Stomach smooth muscle (tissue), 2 donors: Measurements from ENCODE around the gene DCLK1.

Source experiments
- H3K27ac ChIP-seq: one replicate; pipeline ENCODE4 v1.7.0; 2013; ENCODE audit warnings: mild to moderate bottlenecking, low read length, inconsistent platforms
- H3K27me3 ChIP-seq, 2 donors: one replicate each; pipeline ENCODE4 v1.7.0; 2013; ENCODE audit warnings: low read length in 2 of 2; ENCODE audit not compliant: insufficient read depth in 2 of 2, control insufficient read depth in 1 of 2
- H3K36me3 ChIP-seq, 2 donors: one replicate each; pipeline ENCODE4 v1.7.0; 2013; ENCODE audit warnings: low read length in 2 of 2; ENCODE audit not compliant: control insufficient read depth in 2 of 2, insufficient read depth in 2 of 2
- H3K4me1 ChIP-seq: one replicate; pipeline ENCODE4 v1.7.0; 2013; ENCODE audit warnings: low read length; ENCODE audit not compliant: control insufficient read depth, insufficient read depth
- H3K4me3 ChIP-seq, 2 donors: one replicate each; pipeline ENCODE4 v1.7.0; 2013; ENCODE audit warnings: low read length in 2 of 2
- H3K9ac ChIP-seq, 2 donors: one replicate each; pipeline ENCODE4 v1.7.0; 2013; ENCODE audit warnings: low read length in 2 of 2, mild to moderate bottlenecking in 1 of 2
- H3K9me3 ChIP-seq, 2 donors: one replicate each; pipeline ENCODE4 v1.7.0; 2013; ENCODE audit warnings: low read length in 2 of 2; ENCODE audit not compliant: control insufficient read depth in 2 of 2
- donor health status: healthy.
- donor health status: Pancreatic carcinoma.

The DCLK1 gene

GRCh38 chr13:35814605-35815011 lies 316.6 kb downstream of the DCLK1 start:
- H3K27ac ChIP-seq = no peak overlapping the region
- H3K4me3 ChIP-seq = no peak overlapping the region

GRCh38 chr13:35812736-35813135 lies 318.4 kb downstream of the DCLK1 start:
- Histone ChIP-seq H3K27ac (peak overlapping the region; percentile 20), H3K9ac (no peak overlapping the region), H3K36me3 (no peaks in the 10 kb centered on the region), H3K9me3 (no peaks in the 10 kb centered on the region), H3K4me1 (peaks cover 3% of the 10 kb centered on the region), H3K27me3 (no peaks in the 10 kb centered on the region), H3K4me3 (no peak overlapping the region)

More at GRCh38 chr13:35814605-35815011, 316.6 kb downstream of the DCLK1 start:
- H3K27me3 ChIP-seq = no peaks in the 10 kb centered on the region
- no peaks in the 10 kb centered on the region for H3K36me3 ChIP-seq
- no peaks in the 10 kb centered on the region for H3K9me3 ChIP-seq
- peaks cover 12% of the 10 kb centered on the region for H3K4me1 ChIP-seq
- H3K9ac ChIP-seq = no peak overlapping the region

GRCh38 chr13:35810321-35810720 lies 320.9 kb downstream of the DCLK1 start:
- Histone ChIP-seq H3K27me3 (no peaks in the 10 kb centered on the region), H3K4me3 (no peak overlapping the region), H3K9ac (no peak overlapping the region), H3K27ac (no peak overlapping the region), H3K4me1 (peaks cover 3% of the 10 kb centered on the region), H3K9me3 (no peaks in the 10 kb centered on the region), H3K36me3 (no peaks in the 10 kb centered on the region)

DNA sequence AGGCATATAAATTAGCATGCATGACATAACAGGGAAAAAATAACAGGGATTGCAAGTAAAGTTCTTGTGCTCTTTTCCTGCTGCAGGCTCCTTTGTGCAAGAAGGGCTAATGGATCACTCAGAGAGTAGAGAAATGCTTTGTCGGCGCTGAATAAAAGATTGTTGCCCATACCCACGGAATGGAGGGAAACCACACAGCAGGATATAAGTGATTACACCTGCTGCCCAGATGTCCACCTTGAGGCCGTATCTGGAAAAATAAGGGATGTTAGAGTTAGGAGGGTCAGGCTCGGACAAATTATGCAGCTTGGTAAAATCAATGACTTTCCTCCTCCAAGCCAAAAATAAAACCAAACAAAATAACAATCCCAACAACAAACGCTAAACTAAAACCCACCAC lies 322.3 kb downstream of the DCLK1 start:
- Histone ChIP-seq H3K4me3 (no peak overlapping the region), H3K4me1 (peaks cover 3% of the 10 kb centered on the region), H3K36me3 (no peaks in the 10 kb centered on the region), H3K27ac (no peak overlapping the region), H3K9me3 (no peaks in the 10 kb centered on the region), H3K27me3 (no peaks in the 10 kb centered on the region), H3K9ac (no peak overlapping the region)

DNA sequence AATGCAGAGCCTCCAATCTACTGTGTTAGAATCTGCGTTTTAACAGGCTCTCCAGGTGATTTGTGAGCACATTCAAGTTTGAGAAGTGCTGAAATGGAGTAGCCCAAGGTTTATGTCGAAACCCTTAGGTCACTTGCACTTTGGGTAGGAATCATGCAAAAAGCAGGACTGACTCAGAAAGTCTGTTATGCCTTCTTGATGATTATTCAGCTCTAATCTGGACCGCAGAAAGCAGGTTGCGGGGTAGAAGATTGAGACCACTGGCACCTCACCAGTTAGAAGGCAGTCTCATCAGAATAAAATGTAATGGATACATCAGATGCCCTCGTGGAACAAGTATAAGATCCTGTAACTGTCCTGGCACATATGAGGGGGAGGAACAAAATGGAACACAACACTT lies 326.3 kb downstream of the DCLK1 start:
- H3K9ac ChIP-seq = no peak overlapping the region
- no peak overlapping the region for H3K27ac ChIP-seq
- no peak overlapping the region for H3K4me3 ChIP-seq
- peaks cover 3% of the 10 kb centered on the region for H3K4me1 ChIP-seq
- no peaks in the 10 kb centered on the region for H3K36me3 ChIP-seq
- H3K27me3 ChIP-seq = no peaks in the 10 kb centered on the region
- H3K9me3 ChIP-seq = no peaks in the 10 kb centered on the region

DNA sequence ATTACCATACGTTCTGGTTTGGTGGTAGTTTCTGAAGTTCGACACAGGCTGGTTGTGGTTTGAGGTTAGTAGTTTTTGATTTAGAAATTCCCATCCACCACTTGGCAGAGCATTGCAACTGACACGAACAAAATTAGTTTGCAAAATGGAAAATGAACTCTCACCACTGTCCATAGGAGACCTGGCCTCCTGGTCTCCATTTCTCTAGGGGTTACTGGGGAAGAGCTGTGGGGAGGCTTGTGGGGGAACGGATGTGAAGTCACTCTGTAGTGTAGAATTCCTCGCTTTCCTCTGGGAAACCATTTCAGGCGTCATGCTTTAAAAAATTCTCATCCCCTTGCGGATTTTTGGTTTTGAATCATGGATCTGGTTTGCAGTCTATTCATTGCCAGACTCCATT lies 333.2 kb downstream of the DCLK1 start:
- peaks cover 16% of the 10 kb centered on the region for H3K4me1 ChIP-seq
- H3K9ac ChIP-seq = no peak overlapping the region
- no peaks in the 10 kb centered on the region for H3K27me3 ChIP-seq
- H3K27ac ChIP-seq = no peak overlapping the region
- H3K9me3 ChIP-seq = no peaks in the 10 kb centered on the region
- no peak overlapping the region for H3K4me3 ChIP-seq
- no peaks in the 10 kb centered on the region for H3K36me3 ChIP-seq

DNA sequence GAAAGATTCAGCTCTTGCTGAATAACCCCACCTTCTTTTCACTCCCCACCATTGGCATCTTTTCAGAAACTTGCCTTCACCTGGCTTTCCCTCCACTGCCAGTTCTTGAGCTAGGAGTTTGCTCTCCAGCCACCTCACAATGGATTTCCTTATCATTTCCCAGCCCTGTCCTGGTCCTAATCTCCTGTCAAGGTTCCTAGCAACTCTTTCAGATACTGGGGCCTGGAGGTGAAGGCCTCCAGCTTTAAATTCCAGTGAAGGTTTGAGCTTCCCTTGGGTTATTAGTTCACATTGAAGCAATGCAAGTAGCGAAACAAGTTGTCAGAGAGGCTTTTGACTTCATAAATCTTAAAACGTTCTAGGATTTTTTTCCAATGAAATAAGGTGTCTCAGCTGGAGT lies 333.9 kb downstream of the DCLK1 start:
- no peaks in the 10 kb centered on the region for H3K9me3 ChIP-seq
- H3K36me3 ChIP-seq = no peaks in the 10 kb centered on the region
- H3K27me3 ChIP-seq = no peaks in the 10 kb centered on the region
- H3K27ac ChIP-seq = no peak overlapping the region
- no peak overlapping the region for H3K4me3 ChIP-seq
- H3K9ac ChIP-seq = no peak overlapping the region
- peaks cover 20% of the 10 kb centered on the region for H3K4me1 ChIP-seq

GRCh38 chr13:35796623-35797022 lies 334.6 kb downstream of the DCLK1 start:
- H3K27ac ChIP-seq = no peak overlapping the region
- no peak overlapping the region for H3K4me3 ChIP-seq
- H3K9ac ChIP-seq = no peak overlapping the region
- no peaks in the 10 kb centered on the region for H3K36me3 ChIP-seq
- no peaks in the 10 kb centered on the region for H3K27me3 ChIP-seq
- peaks cover 18% of the 10 kb centered on the region for H3K4me1 ChIP-seq
- no peaks in the 10 kb centered on the region for H3K9me3 ChIP-seq

GRCh38 chr13:35794734-35795389 lies 336.3 kb downstream of the DCLK1 start:
- H3K27me3 ChIP-seq = no peaks in the 10 kb centered on the region
- no peak overlapping the region for H3K4me3 ChIP-seq
- H3K27ac ChIP-seq = peak overlapping the region; percentile 74
- H3K9me3 ChIP-seq = no peaks in the 10 kb centered on the region
- H3K36me3 ChIP-seq = no peaks in the 10 kb centered on the region
- peaks cover 20% of the 10 kb centered on the region for H3K4me1 ChIP-seq
- no peak overlapping the region for H3K9ac ChIP-seq

DNA sequence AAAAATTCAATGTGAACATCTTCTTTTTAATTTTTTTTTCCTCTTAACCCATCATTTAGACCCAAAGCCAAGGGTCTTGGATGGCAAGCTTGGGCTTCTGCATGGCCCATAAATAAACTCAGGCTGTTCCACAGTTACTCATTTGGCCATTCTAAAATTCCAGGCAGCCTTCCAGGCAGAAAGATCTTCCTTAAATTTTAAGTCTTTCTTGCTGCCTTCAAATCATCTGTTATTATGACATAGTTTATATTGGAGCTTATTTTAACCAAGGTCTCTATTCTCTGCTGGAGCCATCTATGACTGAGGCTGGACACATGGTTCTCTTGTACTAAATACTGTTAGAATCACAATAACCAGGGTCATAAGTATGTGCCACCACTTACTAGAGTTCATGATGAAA lies 337.4 kb downstream of the DCLK1 start:
- H3K9me3 ChIP-seq = no peaks in the 10 kb centered on the region
- H3K27me3 ChIP-seq = no peaks in the 10 kb centered on the region
- H3K4me1 ChIP-seq = peaks cover 24% of the 10 kb centered on the region
- no peaks in the 10 kb centered on the region for H3K36me3 ChIP-seq
- no peak overlapping the region for H3K27ac ChIP-seq
- H3K4me3 ChIP-seq = no peak overlapping the region
- H3K9ac ChIP-seq = no peak overlapping the region

GRCh38 chr13:35792911-35793310 lies 338.3 kb downstream of the DCLK1 start:
- Histone ChIP-seq H3K4me1 (peaks cover 22% of the 10 kb centered on the region), H3K27ac (peak overlapping the region; percentile 25), H3K9me3 (no peaks in the 10 kb centered on the region), H3K9ac (no peak overlapping the region), H3K36me3 (no peaks in the 10 kb centered on the region), H3K4me3 (no peak overlapping the region), H3K27me3 (no peaks in the 10 kb centered on the region)
